ENCODE data around the gene CDS2.
A peak's percentile ranks its signal among the peaks of the same experiment; 100 is the strongest.

The CDS2 gene

DNA sequence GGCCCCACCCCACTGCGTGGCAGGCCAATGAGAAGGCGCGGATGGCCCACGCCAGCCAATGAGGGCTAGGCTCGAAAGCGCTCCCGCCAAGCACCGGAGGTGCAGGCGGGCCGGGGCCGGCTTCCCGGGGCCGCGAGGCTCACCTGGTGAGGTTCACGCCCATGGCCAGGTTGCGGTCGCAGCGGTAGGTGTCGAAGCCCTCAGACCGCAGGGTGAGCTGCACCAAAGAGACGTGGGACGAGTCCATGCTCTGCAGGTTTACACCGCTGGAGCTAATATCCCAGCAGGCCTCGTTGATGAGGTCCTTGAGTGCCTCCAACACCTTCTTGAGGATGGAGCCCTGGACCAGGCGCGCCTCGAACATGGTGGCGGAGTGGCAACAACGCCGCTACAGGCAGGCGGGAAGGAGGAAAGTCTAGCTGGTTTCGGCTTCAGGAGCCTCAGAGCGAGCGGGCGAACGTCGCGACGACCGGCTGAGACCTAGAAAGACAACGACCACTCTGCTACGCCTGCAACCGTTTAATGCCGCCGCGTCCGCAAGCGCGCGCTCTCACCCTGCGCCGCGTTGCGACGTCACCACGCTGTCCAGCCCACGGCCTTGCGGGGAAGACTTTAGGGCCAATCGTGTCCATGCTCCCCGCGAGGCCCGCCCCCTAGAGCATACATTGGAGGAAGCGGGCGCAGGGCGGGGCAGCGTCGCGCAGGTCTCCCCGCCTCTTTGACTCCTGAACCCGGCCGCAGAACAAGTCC lies 7.2 kb upstream of the CDS2 start, which contains the start of gene PCNA:
PCNA (minus strand) TSS at position 524 of the 750 bp plus-strand sequence; CDS start at position 364, 160 bp downstream.
- DNase-seq: peak; percentile 99

GRCh38 chr20:5120185-5120476 lies 6.7 kb upstream of the CDS2 start:
- DNase-seq: no peak

- DNase-seq: peak; percentile 95
Measured at GRCh38 chr20:5122873-5123260, 3.9 kb upstream of the CDS2 start.

DNA sequence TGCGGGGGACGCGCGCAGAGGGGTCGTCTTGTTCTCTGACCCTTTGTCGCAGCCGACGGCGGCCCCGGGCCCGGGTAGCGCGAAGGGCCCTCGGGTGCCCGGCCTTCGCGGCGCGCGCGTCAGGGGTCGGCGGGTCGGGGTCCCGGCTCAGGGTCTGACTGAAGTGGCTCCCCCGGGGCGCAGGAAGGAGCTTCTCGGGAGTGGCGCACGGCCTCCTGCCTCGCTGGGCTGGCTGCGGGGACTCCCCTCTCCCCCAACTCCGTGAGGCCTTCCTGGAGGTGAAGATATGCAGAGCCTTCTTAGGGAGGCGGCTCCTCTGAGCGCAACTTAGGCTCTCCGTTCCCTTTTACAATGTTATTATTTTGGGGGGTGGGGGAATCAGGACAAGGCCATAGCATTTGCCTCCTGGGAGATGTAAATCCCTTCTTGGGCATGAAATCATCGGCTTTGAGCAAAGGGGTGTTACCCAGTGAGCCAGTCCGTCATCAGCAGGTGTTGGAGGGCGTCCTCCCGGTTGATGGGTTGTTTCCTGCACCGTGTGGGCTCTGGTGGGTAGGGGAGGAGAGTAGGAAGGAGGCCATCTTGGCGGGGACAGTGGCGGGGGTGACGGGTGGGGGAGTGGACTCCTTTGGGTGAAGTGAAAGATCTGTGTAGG lies 523 bp downstream of the CDS2 start:
- DNase-seq: peak; percentile 62

DNA sequence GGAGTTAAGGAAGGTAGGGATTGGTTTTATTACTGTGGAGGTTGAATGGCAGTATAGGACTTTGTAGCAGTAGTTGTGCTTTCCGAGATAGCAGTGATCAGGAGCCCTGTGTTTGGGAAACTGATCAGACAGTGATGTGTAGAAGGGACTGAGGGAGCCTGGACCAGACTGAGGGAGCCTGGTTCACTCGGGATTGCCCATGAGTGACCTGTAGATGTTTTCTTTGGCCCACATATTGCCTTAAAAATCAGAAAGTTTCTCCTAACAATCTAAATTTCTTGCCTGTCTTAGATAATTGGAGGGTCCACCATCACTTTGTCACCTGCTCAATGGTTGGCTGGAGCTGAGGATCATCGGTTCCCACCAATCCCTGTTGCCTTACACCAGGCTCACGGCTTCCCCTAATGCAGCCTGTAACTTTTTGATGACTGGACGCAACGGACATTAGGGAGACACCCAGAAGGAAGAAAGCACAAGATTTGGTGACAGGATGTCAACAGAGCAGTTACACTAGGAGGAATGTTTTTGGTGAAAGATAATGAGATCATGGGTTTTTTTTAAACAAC lies 1.1 kb downstream of the CDS2 start:
- DNase-seq: no peak

DNA sequence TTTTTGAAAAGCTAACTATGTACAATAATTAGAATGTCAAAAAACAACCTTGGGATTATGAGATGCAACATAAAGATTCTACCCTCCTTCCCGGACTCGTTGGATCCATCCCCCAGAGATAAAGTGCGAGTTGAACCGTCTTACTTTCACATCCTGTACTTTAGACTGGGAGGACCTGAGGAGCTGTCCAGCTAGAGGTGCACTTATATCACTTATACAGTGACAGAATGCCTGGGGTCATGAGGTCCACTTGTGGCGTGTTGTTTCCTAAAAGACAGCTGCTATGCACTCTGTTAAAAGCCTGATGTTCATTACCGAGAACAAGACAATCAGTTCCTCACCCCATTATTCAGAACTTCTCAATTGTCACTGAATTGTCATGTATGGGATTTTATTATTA lies 2.1 kb downstream of the CDS2 start:
- no peak for DNase-seq

- DNase-seq: no peak
Measured at GRCh38 chr20:5131502-5131901, 4.7 kb downstream of the CDS2 start.

GRCh38 chr20:5133998-5134397 lies 7.2 kb downstream of the CDS2 start:
- DNase-seq: no peak

- DNase-seq: no peak
Measured at GRCh38 chr20:5135363-5136012, 8.7 kb downstream of the CDS2 start.

DNA sequence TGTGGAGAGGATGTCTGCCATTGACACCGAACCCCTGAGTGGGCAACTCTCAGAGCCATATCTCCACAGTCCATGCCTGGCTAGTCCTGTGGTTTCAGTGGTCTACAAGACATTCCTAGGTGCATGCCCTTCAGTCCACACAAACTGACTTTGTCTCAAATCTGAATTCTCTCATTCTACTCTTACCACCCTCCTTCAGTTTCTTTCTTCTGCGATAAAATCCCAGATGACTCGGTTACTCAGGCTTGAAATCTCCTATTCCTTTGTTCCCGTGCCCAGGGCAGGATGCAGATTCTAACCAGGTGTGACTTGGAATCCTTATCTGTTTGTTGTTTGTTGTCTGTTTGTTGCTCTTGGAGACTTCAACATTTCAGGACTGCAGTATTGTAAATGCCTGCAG lies 9.3 kb downstream of the CDS2 start:
- DNase-seq: no peak

- no peak for DNase-seq
Measured at GRCh38 chr20:5140195-5140594, 13.4 kb downstream of the CDS2 start.

DNA sequence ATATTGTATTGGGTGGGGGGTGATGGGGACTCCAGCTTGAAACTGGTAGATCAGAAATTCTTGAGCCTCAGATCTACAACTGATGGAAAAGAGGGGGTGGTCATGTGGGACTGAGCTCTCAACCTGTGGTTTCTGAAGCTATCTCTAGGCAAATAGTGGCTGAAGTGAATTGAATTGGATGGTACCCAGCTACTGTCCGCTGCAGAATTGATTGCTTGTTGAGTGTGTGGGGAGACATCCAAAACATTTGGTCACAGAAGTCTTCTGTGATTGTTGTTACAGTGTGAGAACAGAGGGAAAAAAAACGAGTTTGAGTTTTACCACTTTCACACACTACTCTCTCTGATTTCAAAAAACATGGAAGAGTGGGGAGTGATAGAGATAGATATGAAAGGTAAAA lies 14.8 kb downstream of the CDS2 start:
- DNase-seq: no peak

GRCh38 chr20:5143851-5144250 lies 17.0 kb downstream of the CDS2 start:
- DNase-seq: no peak

DNA sequence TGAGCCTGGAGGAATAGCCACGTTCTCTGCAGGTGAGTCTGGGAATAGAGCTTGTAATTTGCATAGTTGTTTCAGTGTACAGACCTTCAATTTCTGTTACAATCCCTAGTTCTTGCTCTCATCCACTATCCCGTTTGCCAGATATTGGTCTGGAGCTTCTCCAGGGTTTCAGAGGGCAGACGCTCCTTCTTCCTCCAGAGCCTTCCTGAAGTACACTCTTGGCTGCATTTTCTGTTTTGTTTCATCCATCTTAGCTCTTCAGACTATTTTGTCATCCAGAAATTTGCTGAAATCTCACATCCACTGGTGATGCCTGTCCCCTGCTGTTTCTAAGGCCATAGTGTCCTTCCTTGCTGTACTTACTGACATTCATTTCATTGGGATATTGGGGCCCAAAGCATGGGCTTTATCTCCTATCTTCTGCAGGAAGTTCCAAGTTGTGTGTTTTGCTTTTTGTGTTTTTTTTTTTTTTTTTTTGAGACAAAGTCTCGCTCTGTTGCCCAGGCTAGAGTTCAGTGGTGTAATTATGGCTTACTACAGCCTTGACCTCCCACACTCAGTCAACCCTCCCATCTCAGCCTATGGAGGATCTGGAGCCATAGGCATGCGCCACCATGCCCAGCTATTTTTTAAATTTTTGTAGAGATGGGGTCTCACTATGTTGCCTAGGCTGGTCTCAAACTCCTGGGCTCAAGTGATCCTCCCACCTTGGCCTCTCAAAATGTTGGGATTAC lies 18.7 kb downstream of the CDS2 start:
- DNase-seq: no peak

GRCh38 chr20:5146099-5146668 lies 19.4 kb downstream of the CDS2 start:
- no peak for DNase-seq

- DNase-seq: no peak
Measured at GRCh38 chr20:5146871-5147592, 20.2 kb downstream of the CDS2 start.

GRCh38 chr20:5148581-5148980 lies 21.8 kb downstream of the CDS2 start:
- DNase-seq: no peak

DNA sequence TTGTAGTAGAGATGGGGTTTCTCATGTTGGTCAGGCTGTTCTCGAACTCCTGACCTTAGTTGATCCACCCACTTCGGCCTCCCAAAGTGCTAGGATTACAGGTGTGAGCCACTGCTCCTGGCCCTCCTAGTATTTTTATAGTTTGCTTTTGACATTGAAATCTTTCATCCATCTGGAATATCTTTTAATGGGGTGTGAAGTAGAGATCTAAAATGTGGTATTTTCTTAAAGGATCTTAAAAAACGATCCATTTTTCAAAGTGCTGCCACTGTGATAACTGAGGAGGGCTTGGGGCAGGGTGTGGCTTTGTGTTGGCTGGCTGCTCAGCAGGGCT lies 23.1 kb downstream of the CDS2 start:
- no peak for DNase-seq

DNA sequence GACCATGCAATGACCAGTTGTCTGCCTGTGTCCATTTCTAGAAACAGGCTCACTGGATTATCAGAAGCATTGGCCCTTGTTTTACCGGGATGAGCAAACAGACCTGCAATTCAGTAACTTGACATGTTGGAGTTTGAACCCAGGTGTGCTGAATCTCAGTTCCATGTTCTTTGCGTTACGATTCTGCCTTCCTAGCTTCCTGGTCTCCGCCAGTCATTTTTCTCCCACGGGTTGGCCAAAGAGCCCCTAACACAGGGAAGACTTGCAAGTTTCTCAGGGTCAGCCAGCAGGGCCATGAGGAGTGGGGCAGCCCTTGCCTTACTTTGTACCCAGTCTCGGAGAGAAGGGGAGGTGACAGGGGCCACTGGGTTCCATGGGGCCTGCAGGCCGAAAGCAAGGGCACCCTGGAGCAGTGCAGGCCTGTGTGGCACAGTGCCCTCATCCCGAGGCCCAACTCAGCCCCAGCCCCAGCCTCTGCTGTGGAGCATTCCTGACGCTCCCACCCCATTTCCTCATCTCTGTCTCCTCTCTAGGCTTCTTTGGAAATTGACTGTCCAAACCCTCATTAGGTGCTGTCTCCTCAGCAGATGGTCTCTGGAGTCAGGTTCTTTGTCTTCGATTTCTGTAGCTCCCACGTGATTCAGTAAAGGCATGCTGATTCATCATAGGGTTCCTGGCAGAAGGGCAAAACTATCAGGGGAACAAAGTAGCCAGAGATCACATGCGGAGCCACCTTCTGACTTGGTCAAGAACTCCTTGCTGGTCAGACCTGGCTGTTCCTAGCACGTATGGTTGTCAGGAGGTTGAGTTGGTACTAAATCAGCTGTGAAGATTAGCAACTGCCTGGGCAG lies 23.6 kb downstream of the CDS2 start:
- no peak for DNase-seq

- no peak for DNase-seq
Measured at GRCh38 chr20:5153152-5153467, 26.3 kb downstream of the CDS2 start.

Data from OCI-M1 (cell line).